CD4-positive, alpha-beta T cell (primary cell): ENCODE measurements around the gene GDPD5. TPM values are rescaled to one million over a fixed set of nuclear protein-coding genes. Genes with fewer than 3 reads are reported as not detected.

Source experiments
- ATAC-seq: fragments of 200-7000 bp; cut with Tn5 transposase; one replicate; pipeline ENCODE4 v1.10.0; 2022; ENCODE audit warnings: mild to moderate bottlenecking; ENCODE audit not compliant: poor library complexity
- CTCF ChIA-PET: fragments of 350-600 bp; sonication (Branson Sonifier 250); formaldehyde crosslinking; loops from one replicate; lab custom pipeline; 2021; ENCODE audit warnings: antibody characterized with exemption, inconsistent platforms; lab: Charles Lee
- POLR2A ChIA-PET: fragments of 350-600 bp; sonication (Branson Sonifier 250); formaldehyde crosslinking; loops from one replicate; lab custom pipeline; 2021; ENCODE audit warnings: antibody characterized with exemption, inconsistent platforms; lab: Charles Lee
- DNase-seq, 14 experiments: peaks; one replicate each; pipeline ENCODE4 v3.0.0-alpha.2; 2013 to 2020; ENCODE audit warnings: mixed read lengths in 2 of 14
- H3K27ac ChIP-seq, 2 donors: one replicate each; pipeline versions ENCODE4 v1.5.1 to v1.7.0; 2013; ENCODE audit warnings: low read length in 2 of 2, low read depth in 1 of 2, mild to moderate bottlenecking in 1 of 2
- H3K27me3 ChIP-seq, 2 experiments: 1 replicate in 1 of 2; 2 replicates in 1 of 2; pipeline versions ENCODE4 v1.6.1 to v1.7.0; 2013; ENCODE audit warnings: low read length in 2 of 2, control low read depth in 1 of 2, mild to moderate bottlenecking in 1 of 2, moderate library complexity in 1 of 2; ENCODE audit not compliant: insufficient read depth in 2 of 2, control insufficient read depth in 1 of 2
- H3K36me3 ChIP-seq: one replicate; pipeline ENCODE4 v1.6.1; 2013; ENCODE audit warnings: low read length, control low read depth; ENCODE audit not compliant: insufficient read depth
- H3K4me1 ChIP-seq: one replicate; pipeline ENCODE4 v1.6.1; 2013; ENCODE audit warnings: low read length, control low read depth; ENCODE audit not compliant: insufficient read depth
- H3K4me3 ChIP-seq: one replicate; pipeline ENCODE4 v1.5.1; 2013; ENCODE audit warnings: mild to moderate bottlenecking, low read length, moderate library complexity
- H3K9me3 ChIP-seq, 2 experiments: 1 replicate in 1 of 2; 2 replicates in 1 of 2; pipeline versions ENCODE4 v1.6.1 to v1.7.0; 2013; ENCODE audit warnings: low read length in 2 of 2, mild to moderate bottlenecking in 2 of 2, control low read depth in 1 of 2, moderate library complexity in 1 of 2; ENCODE audit not compliant: control insufficient read depth in 1 of 2, insufficient read depth in 1 of 2
- H3K27ac Mint-ChIP-seq: one replicate; pipeline ENCODE4 v1.8.0; 2020; ENCODE audit warnings: mixed read lengths
- H3K27me3 Mint-ChIP-seq: one replicate; pipeline ENCODE4 v1.8.0; 2021; ENCODE audit warnings: mixed read lengths
- H3K36me3 Mint-ChIP-seq: one replicate; pipeline ENCODE4 v1.8.0; 2021; ENCODE audit warnings: low read depth, mixed read lengths
- H3K4me1 Mint-ChIP-seq: one replicate; pipeline ENCODE4 v1.8.0; 2021; ENCODE audit warnings: low read depth, mixed read lengths
- H3K4me3 Mint-ChIP-seq: one replicate; pipeline ENCODE4 v1.8.0; 2020; ENCODE audit warnings: mild to moderate bottlenecking, mixed read lengths
- H3K9me3 Mint-ChIP-seq: one replicate; pipeline ENCODE4 v1.8.0; 2020; ENCODE audit warnings: mixed read lengths
- CTCF ChIP-seq: fragments of 200-600 bp; IDR thresholded peaks from one replicate; pipeline ENCODE4 v1.8.0; 2022; ENCODE audit warnings: antibody characterized with exemption, mild to moderate bottlenecking
- intact Hi-C, 2 experiments: fragments of 100-400 bp; cut with DNase I in 1 of 2; cut with micrococcal nuclease in 1 of 2; formaldehyde crosslinking; loops; one replicate each; pipeline versions ENCODE4 v1.15.1 to v1.9.0; 2023 to 2025; cut with DNase I, micrococcal nuclease
- polyA plus RNA-seq, 2 donors: library from polyadenylated mRNA; unstranded; fragments of 120-200 nt; gene quantifications; one replicate each; pipeline ENCODE4 v1.2.1, GENCODE V29; 2013
- total RNA-seq, 174 experiments: library from RNA in 2 of 174; stranded (reverse) in 2 of 174; gene quantifications; one replicate each; pipeline ENCODE4 v1.2.3 and lab custom pipeline; 2021 to 2026

Gene GDPD5
- total RNA-seq (100 to 1,000 TPM in 1 of 2 experiments, 10 to 100 TPM in 1; 91.6 to 101 TPM), total RNA-seq (lab: John Stamatoyannopoulos, UW) (3.4 to 112 (median 23.7) reads per million in 172 experiments)
- 37.4 TPM for polyA plus RNA-seq (2013, experiment 1 of 2)
- polyA plus RNA-seq (2013, experiment 2 of 2): 37.9 TPM

GRCh38 chr11:75525433-75526191 is at the start of gene GDPD5:
Gene GDPD5, minus strand, starts transcription at chr11:75525941. Its CDS starts 48,206 bp downstream, at chr11:75477735.
- Histone ChIP-seq H3K36me3 (no peaks in the 10 kb centered on the region), H3K9me3 (no peaks in the 10 kb centered on the region), H3K4me3 (peak within 1 kb of the TSS; percentile 78), H3K4me1 (peaks cover 47% of the 10 kb centered on the region), H3K27me3 (no peaks in the 10 kb centered on the region), H3K27ac (no peak within 1 kb of the TSS)
- intact Hi-C loops: loop anchor here (1.0 to 5.0 kb wide), 5 partner anchors 17 to 248 kb away; partner anchors contain the start of gene RPS3 (in 1 of the 2)
- no peak for TF ChIP-seq CTCF
- H3K36me3 Mint-ChIP-seq: no peaks in the 10 kb centered on the region
- ATAC-seq (peak; percentile 92), DNase-seq (peak; percentile 73 to 95 (median 84))
- no peaks in the 10 kb centered on the region for H3K9me3 Mint-ChIP-seq
- ChIA-PET POLR2A (interaction anchor here (0.6 to 1.8 kb wide), 14 partner anchors 16 to 1033 kb away, joined by 3 to 13 read pairs (median 4); partner anchors contain the start of gene SERPINH1), CTCF (interaction anchor here (0.6 to 1.4 kb wide), 10 partner anchors 11 to 277 kb away, joined by 3 to 7 read pairs (median 3); partner anchors contain the start of gene RPS3)
- no peaks in the 10 kb centered on the region for H3K27me3 Mint-ChIP-seq
- H3K27ac Mint-ChIP-seq: peak within 1 kb of the TSS; percentile 80
- H3K4me1 Mint-ChIP-seq: peaks cover 55% of the 10 kb centered on the region
- peak within 1 kb of the TSS; percentile 94 for H3K4me3 Mint-ChIP-seq

- no peaks in the 10 kb centered on the region for H3K9me3 Mint-ChIP-seq
- no peaks in the 10 kb centered on the region for H3K4me1 Mint-ChIP-seq
- H3K27ac Mint-ChIP-seq: no peak overlapping the region
- no peaks in the 10 kb centered on the region for H3K4me1 ChIP-seq
- H3K27ac ChIP-seq: no peak overlapping the region
- no peaks in the 10 kb centered on the region for H3K9me3 ChIP-seq
- ATAC-seq: no peak
- ChIA-PET CTCF (no interaction called here), POLR2A (interaction anchor here (1.0 kb wide), 1 partner anchor 14 kb away, joined by 3 read pairs; no protein-coding TSS in a partner anchor)
- no peaks in the 10 kb centered on the region for H3K27me3 ChIP-seq
- intact Hi-C loops: loop anchor here in 1 of 2 experiments (5.0 kb wide), 1 partner anchor 128 kb away; no protein-coding TSS in a partner anchor
- no peak for TF ChIP-seq CTCF
- no peak overlapping the region for H3K4me3 ChIP-seq
- H3K36me3 ChIP-seq: peaks cover 19% of the 10 kb centered on the region
- peaks cover 35% of the 10 kb centered on the region for H3K36me3 Mint-ChIP-seq
- DNase-seq: no peak
- no peaks in the 10 kb centered on the region for H3K27me3 Mint-ChIP-seq
- H3K4me3 Mint-ChIP-seq: no peak overlapping the region
Observed at GRCh38 chr11:75574698-75575602, 49.2 kb upstream of the GDPD5 start.

GRCh38 chr11:75572744-75573143 is 47.0 kb upstream of the GDPD5 start:
- no peak overlapping the region for H3K27ac ChIP-seq
- ATAC-seq (no peak), DNase-seq (no peak)
- no peaks in the 10 kb centered on the region for H3K27me3 Mint-ChIP-seq
- H3K4me1 Mint-ChIP-seq: no peaks in the 10 kb centered on the region
- intact Hi-C loops: no loop called here
- no peak overlapping the region for H3K4me3 ChIP-seq
- H3K9me3 Mint-ChIP-seq: no peaks in the 10 kb centered on the region
- H3K4me3 Mint-ChIP-seq: no peak overlapping the region
- H3K4me1 ChIP-seq: no peaks in the 10 kb centered on the region
- ChIA-PET CTCF (no interaction called here), POLR2A (no interaction called here)
- peaks cover 51% of the 10 kb centered on the region for H3K36me3 Mint-ChIP-seq
- H3K36me3 ChIP-seq: peaks cover 30% of the 10 kb centered on the region
- H3K9me3 ChIP-seq: no peaks in the 10 kb centered on the region
- H3K27me3 ChIP-seq: no peaks in the 10 kb centered on the region
- H3K27ac Mint-ChIP-seq: no peak overlapping the region
- TF ChIP-seq CTCF: no peak
